Upper lobe of left lung (tissue), 4 donors: ENCODE measurements around the gene BMP5.

ENCODE experiments used
- POLR2A ChIP-seq, 4 donors: fragments of 450-650 bp; IDR thresholded peaks; one replicate each; pipeline ENCODE4 v1.5.1; 2016 to 2017; ENCODE audit warnings: antibody characterized with exemption in 4 of 4, mild to moderate bottlenecking in 2 of 4
- TF ChIP-seq, protein P1 (sequence below), 6 experiments: fragments of 450-650 bp in 4 of 6; fragments of 200-600 bp in 2 of 6; sonication (generic) in 2 of 6; IDR thresholded peaks; one replicate each; pipeline ENCODE4 v1.5.1; 2016 to 2019; ENCODE audit warnings: antibody characterized with exemption in 6 of 6

- TF ChIP-seq, protein P1, sequence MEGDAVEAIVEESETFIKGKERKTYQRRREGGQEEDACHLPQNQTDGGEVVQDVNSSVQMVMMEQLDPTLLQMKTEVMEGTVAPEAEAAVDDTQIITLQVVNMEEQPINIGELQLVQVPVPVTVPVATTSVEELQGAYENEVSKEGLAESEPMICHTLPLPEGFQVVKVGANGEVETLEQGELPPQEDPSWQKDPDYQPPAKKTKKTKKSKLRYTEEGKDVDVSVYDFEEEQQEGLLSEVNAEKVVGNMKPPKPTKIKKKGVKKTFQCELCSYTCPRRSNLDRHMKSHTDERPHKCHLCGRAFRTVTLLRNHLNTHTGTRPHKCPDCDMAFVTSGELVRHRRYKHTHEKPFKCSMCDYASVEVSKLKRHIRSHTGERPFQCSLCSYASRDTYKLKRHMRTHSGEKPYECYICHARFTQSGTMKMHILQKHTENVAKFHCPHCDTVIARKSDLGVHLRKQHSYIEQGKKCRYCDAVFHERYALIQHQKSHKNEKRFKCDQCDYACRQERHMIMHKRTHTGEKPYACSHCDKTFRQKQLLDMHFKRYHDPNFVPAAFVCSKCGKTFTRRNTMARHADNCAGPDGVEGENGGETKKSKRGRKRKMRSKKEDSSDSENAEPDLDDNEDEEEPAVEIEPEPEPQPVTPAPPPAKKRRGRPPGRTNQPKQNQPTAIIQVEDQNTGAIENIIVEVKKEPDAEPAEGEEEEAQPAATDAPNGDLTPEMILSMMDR (IDR thresholded peaks at IDR 0.05): no peak
- TF ChIP-seq POLR2A (IDR thresholded peaks at IDR 0.05): no peak
Measured at GRCh38 chr6:55777469-55777868, 97.9 kb downstream of the BMP5 start.
